HL-60 (cell line): Measurements from ENCODE around the gene CGRRF1.

ENCODE experiments used
- DNase-seq, 2 experiments: peaks; one replicate each; pipeline ENCODE4 v3.0.0-alpha.2; 2010 to 2020; ENCODE audit warnings: low read depth in 1 of 2, low spot score in 1 of 2
- H3K27ac ChIP-seq: fragments of 250-450 bp; sonication (Bioruptor Pico); replicated peaks from 2 replicates; pipeline ENCODE4 v1.5.1; 2020; ENCODE audit warnings: mild to moderate bottlenecking, moderate library complexity
- H3K27me3 ChIP-seq: fragments of 250-450 bp; sonication (Bioruptor Pico); 2 replicates; pipeline ENCODE4 v1.5.1; 2021; ENCODE audit warnings: mild to moderate bottlenecking, moderate library complexity; ENCODE audit not compliant: insufficient read depth, poor library complexity, severe bottlenecking
- H3K4me3 ChIP-seq: replicated peaks from 2 replicates; pipeline ENCODE4 v1.5.1; 2011; ENCODE audit warnings: mild to moderate bottlenecking, control low read depth, low read length; ENCODE audit not compliant: insufficient read depth
- GABPA ChIP-seq: IDR thresholded peaks from 2 replicates; pipeline ENCODE4 v1.6.1; 2012; ENCODE audit warnings: low read depth
- POLR2AphosphoS5 ChIP-seq: IDR thresholded peaks from 2 replicates; pipeline ENCODE4 v1.6.1; 2012; ENCODE audit warnings: low read depth
- SPI1 ChIP-seq: IDR thresholded peaks from 2 replicates; pipeline ENCODE4 v1.6.1; 2012; ENCODE audit warnings: low read depth, mild to moderate bottlenecking, borderline replicate concordance
- TF ChIP-seq, protein P1 (sequence below): IDR thresholded peaks from 2 replicates; pipeline ENCODE4 v1.6.1; 2012; ENCODE audit warnings: low read depth; ENCODE audit not compliant: insufficient replicate concordance
- TF ChIP-seq, protein P2 (sequence below): IDR thresholded peaks from one replicate; pipeline ENCODE4 v1.5.1; 2011; ENCODE audit warnings: low read length, control low read depth, inconsistent platforms; ENCODE audit not compliant: insufficient read depth

The CGRRF1 gene

DNA sequence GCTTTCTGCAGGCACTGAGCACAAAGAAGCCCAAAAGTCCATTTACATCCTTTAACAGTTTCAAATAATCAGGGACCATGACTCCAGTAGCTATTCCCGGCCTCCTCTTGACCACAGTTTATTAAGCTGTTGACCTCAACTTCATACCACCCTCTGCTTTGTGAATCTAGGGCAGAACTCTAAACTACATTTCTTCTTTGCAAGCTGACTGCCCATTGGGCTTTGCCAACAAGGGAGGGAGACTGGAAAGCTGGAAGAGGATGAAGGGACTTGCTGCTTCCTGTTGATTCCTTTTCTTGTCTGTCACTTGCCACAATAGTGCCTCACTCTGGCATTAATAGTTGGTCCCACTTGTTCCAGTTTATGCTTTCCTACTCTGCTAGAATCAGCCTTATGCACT is 2.7 kb downstream of the CGRRF1 start:
- no peak for TF ChIP-seq POLR2AphosphoS5
- TF ChIP-seq, protein P1, sequence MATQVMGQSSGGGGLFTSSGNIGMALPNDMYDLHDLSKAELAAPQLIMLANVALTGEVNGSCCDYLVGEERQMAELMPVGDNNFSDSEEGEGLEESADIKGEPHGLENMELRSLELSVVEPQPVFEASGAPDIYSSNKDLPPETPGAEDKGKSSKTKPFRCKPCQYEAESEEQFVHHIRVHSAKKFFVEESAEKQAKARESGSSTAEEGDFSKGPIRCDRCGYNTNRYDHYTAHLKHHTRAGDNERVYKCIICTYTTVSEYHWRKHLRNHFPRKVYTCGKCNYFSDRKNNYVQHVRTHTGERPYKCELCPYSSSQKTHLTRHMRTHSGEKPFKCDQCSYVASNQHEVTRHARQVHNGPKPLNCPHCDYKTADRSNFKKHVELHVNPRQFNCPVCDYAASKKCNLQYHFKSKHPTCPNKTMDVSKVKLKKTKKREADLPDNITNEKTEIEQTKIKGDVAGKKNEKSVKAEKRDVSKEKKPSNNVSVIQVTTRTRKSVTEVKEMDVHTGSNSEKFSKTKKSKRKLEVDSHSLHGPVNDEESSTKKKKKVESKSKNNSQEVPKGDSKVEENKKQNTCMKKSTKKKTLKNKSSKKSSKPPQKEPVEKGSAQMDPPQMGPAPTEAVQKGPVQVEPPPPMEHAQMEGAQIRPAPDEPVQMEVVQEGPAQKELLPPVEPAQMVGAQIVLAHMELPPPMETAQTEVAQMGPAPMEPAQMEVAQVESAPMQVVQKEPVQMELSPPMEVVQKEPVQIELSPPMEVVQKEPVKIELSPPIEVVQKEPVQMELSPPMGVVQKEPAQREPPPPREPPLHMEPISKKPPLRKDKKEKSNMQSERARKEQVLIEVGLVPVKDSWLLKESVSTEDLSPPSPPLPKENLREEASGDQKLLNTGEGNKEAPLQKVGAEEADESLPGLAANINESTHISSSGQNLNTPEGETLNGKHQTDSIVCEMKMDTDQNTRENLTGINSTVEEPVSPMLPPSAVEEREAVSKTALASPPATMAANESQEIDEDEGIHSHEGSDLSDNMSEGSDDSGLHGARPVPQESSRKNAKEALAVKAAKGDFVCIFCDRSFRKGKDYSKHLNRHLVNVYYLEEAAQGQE: no peak
- no peak for TF ChIP-seq SPI1
- TF ChIP-seq, protein P2, sequence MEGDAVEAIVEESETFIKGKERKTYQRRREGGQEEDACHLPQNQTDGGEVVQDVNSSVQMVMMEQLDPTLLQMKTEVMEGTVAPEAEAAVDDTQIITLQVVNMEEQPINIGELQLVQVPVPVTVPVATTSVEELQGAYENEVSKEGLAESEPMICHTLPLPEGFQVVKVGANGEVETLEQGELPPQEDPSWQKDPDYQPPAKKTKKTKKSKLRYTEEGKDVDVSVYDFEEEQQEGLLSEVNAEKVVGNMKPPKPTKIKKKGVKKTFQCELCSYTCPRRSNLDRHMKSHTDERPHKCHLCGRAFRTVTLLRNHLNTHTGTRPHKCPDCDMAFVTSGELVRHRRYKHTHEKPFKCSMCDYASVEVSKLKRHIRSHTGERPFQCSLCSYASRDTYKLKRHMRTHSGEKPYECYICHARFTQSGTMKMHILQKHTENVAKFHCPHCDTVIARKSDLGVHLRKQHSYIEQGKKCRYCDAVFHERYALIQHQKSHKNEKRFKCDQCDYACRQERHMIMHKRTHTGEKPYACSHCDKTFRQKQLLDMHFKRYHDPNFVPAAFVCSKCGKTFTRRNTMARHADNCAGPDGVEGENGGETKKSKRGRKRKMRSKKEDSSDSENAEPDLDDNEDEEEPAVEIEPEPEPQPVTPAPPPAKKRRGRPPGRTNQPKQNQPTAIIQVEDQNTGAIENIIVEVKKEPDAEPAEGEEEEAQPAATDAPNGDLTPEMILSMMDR: no peak
- no peak for TF ChIP-seq GABPA
- Histone ChIP-seq H3K4me3 (no peak overlapping the region), H3K27ac (no peak overlapping the region), H3K27me3 (no peaks in the 10 kb centered on the region)
- DNase-seq: no peak

DNA sequence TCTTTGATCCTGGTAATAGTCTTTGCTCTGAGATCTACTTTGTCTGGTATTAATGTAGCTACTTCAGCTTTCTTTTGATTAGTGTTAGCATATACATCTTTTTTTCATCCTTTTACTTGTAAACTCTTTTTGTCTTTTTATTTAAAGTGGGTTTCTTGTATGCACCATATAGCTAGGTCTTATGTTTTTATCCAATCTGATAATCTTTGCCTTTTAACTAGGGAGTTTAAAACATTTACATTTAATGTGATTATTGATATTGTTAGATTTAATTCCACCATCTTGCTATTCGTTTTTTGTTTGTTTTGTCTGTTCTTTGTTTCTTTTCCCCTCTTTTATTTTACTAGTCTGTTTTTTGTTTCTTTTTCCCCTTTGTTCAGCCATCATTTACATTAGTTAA is 6.0 kb downstream of the CGRRF1 start:
- no peak for DNase-seq
- Histone ChIP-seq H3K27ac (no peak overlapping the region), H3K27me3 (no peaks in the 10 kb centered on the region), H3K4me3 (no peak overlapping the region)
- TF ChIP-seq, protein P2: no peak
- TF ChIP-seq, protein P1: no peak
- TF ChIP-seq GABPA (no peak), SPI1 (no peak), POLR2AphosphoS5 (no peak)

DNA sequence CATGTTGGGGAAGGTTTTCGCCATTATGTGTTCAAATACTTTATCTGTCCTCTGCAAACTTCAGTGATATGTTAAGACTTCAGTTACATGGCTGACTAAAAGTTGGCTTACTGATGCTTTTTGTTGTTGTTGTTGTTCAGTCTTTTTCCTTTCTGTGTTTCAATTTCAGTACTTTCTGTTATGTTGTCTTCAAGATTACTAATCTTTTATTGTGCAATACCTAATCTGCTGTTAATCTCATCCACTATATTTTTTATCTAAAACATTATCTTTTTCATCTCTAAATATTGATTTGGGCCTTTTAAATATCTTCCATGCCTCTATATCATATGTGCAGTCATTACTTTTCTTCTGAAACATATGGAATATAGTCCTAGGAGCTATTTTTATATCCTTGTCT is 7.0 kb downstream of the CGRRF1 start:
- Histone ChIP-seq H3K27me3 (no peaks in the 10 kb centered on the region), H3K4me3 (no peak overlapping the region), H3K27ac (no peak overlapping the region)
- no peak for TF ChIP-seq SPI1
- TF ChIP-seq, protein P1: no peak
- no peak for TF ChIP-seq POLR2AphosphoS5
- TF ChIP-seq, protein P2: no peak
- no peak for TF ChIP-seq GABPA
- DNase-seq: no peak
